ENCODE results near the gene RAC3.

The RAC3 gene

GRCh38 chr17:82024859-82025258 lies 6.6 kb upstream of the RAC3 start:
- no peak for DNase-seq (ENCODE audit: low spot score)
- no peak for TF ChIP-seq CTCF (IDR thresholded peaks at IDR 0.05; ENCODE audit: borderline replicate concordance, control extremely low read depth, extremely low read depth, insufficient read depth, missing control alignments)
- in situ Hi-C loops (cut with MboI; ENCODE audit: low sequenced_read_pairs, unreplicated experiment), result loop anchor here (10.0 kb wide), 1 partner anchor 130 kb away; no protein-coding TSS in a partner anchor

GRCh38 chr17:82025401-82026107 lies 5.9 kb upstream of the RAC3 start:
- no peak for TF ChIP-seq CTCF (IDR thresholded peaks at IDR 0.05; ENCODE audit: borderline replicate concordance, control extremely low read depth, extremely low read depth, insufficient read depth, missing control alignments)
- no peak for DNase-seq (ENCODE audit: low spot score)
- in situ Hi-C loops (cut with MboI; ENCODE audit: low sequenced_read_pairs, unreplicated experiment), result loop anchor here (10.0 kb wide), 1 partner anchor 129 kb away; no protein-coding TSS in a partner anchor

GRCh38 chr17:82028246-82028645 lies 3.2 kb upstream of the RAC3 start:
- in situ Hi-C loops (cut with MboI; ENCODE audit: low sequenced_read_pairs, unreplicated experiment), result loop anchor here (10.0 kb wide), 1 partner anchor 127 kb away; no protein-coding TSS in a partner anchor
- DNase-seq (ENCODE audit: low spot score), result no peak
- no peak for TF ChIP-seq CTCF (IDR thresholded peaks at IDR 0.05; ENCODE audit: borderline replicate concordance, control extremely low read depth, extremely low read depth, insufficient read depth, missing control alignments)

- TF ChIP-seq CTCF (IDR thresholded peaks at IDR 0.05; ENCODE audit: borderline replicate concordance, control extremely low read depth, extremely low read depth, insufficient read depth, missing control alignments), result no peak
- no peak for DNase-seq (ENCODE audit: low spot score)
- in situ Hi-C loops (cut with MboI; ENCODE audit: low sequenced_read_pairs, unreplicated experiment), result loop anchor here (10.0 kb wide), 1 partner anchor 126 kb away; no protein-coding TSS in a partner anchor
Measured at GRCh38 chr17:82028966-82029365, 2.5 kb upstream of the RAC3 start.

GRCh38 chr17:82029391-82029790 lies 2.1 kb upstream of the RAC3 start:
- TF ChIP-seq CTCF (IDR thresholded peaks at IDR 0.05; ENCODE audit: borderline replicate concordance, control extremely low read depth, extremely low read depth, insufficient read depth, missing control alignments), result no peak
- no peak for DNase-seq (ENCODE audit: low spot score)
- in situ Hi-C loops (cut with MboI; ENCODE audit: low sequenced_read_pairs, unreplicated experiment), result loop anchor here (10.0 kb wide), 1 partner anchor 125 kb away; no protein-coding TSS in a partner anchor

GRCh38 chr17:82029990-82030469 lies 1.4 kb upstream of the RAC3 start:
- TF ChIP-seq CTCF (IDR thresholded peaks at IDR 0.05; ENCODE audit: borderline replicate concordance, control extremely low read depth, extremely low read depth, insufficient read depth, missing control alignments), result no peak
- in situ Hi-C loops (cut with MboI; ENCODE audit: low sequenced_read_pairs, unreplicated experiment), result loop anchor here (10.0 kb wide), 1 partner anchor 125 kb away; no protein-coding TSS in a partner anchor
- DNase-seq (ENCODE audit: low spot score), result no peak

All from GM13976 (cell line).